H1 (cell line): ENCODE results near the gene AKR7A3. TPM values are rescaled to one million over a fixed set of nuclear protein-coding genes. Genes with fewer than 3 reads are reported as not detected.

Source experiments
- CTCF ChIA-PET: fragments of 300-600 bp; sonication (Branson Sonifier 250); formaldehyde crosslinking; loops from one replicate; lab custom pipeline; 2021; ENCODE audit not compliant: partially characterized antibody; lab: Charles Lee
- POLR2A ChIA-PET: fragments of 300-600 bp; sonication (Branson Sonifier 250); formaldehyde crosslinking; loops from one replicate; lab custom pipeline; 2021; ENCODE audit warnings: inconsistent platforms; ENCODE audit not compliant: partially characterized antibody; lab: Charles Lee
- DNase-seq, 2 experiments: peaks; one replicate each; pipeline versions ENCODE4 v3.0.0 to v3.0.0-alpha.2; 2010 to 2022; ENCODE audit warnings: low spot score in 2 of 2, low read depth in 1 of 2, mixed read lengths in 1 of 2
- FAIRE-seq: peaks from 2 replicates; lab custom pipeline; 2011; peaks lifted over from hg19 to GRCh38; lab: Jason Lieb, UNC
- H2AFZ ChIP-seq: 2 replicates; pipeline ENCODE4 v1.8.1; 2012; ENCODE audit warnings: low read length, inconsistent platforms
- H2AK5ac ChIP-seq: 2 replicates; pipeline ENCODE4 v1.6.1; 2013; ENCODE audit warnings: low read depth, low read length
- H2BK120ac ChIP-seq: replicated peaks from 2 replicates; pipeline ENCODE3; 2013; ENCODE audit warnings: low read depth, low read length, inconsistent platforms
- H2BK12ac ChIP-seq: 2 replicates; pipeline ENCODE4 v1.6.1; 2013; ENCODE audit warnings: low read depth, low read length
- H2BK15ac ChIP-seq: 2 replicates; pipeline ENCODE4 v1.6.1; 2013; ENCODE audit warnings: low read length
- H2BK20ac ChIP-seq: 2 replicates; pipeline ENCODE4 v1.6.1; 2013; ENCODE audit warnings: low read length
- H2BK5ac ChIP-seq: 2 replicates; pipeline ENCODE4 v1.6.1; 2013; ENCODE audit warnings: low read depth, low read length
- H3K14ac ChIP-seq: 2 replicates; pipeline ENCODE4 v1.6.1; 2013; ENCODE audit warnings: inconsistent platforms; ENCODE audit not compliant: insufficient read length
- H3K18ac ChIP-seq: 2 replicates; pipeline ENCODE4 v1.6.1; 2013; ENCODE audit warnings: low read length; ENCODE audit errors: extremely low read depth
- H3K23ac ChIP-seq: 2 replicates; pipeline ENCODE4 v1.6.1; 2013; ENCODE audit warnings: inconsistent platforms; ENCODE audit not compliant: insufficient read length
- H3K23me2 ChIP-seq: 2 replicates; pipeline ENCODE4 v1.6.1; 2013; ENCODE audit warnings: low read depth, low read length
- H3K27ac ChIP-seq: 2 replicates; pipeline ENCODE4 v1.6.1; 2011; ENCODE audit warnings: low read depth, low read length, inconsistent platforms
- H3K27me3 ChIP-seq, 4 experiments: replicated peaks in 1 of 4; 1 replicate in 1 of 4; 2 replicates in 3 of 4; pipeline versions ENCODE4 v1.6.1 to v1.8.1; 2011 to 2013; ENCODE audit warnings: low read length in 3 of 4, mild to moderate bottlenecking in 3 of 4, inconsistent platforms in 2 of 4, mixed read lengths in 2 of 4, moderate library complexity in 1 of 4; ENCODE audit not compliant: control insufficient read depth in 3 of 4, insufficient read depth in 3 of 4; ENCODE audit errors: extremely low read depth in 1 of 4
- H3K36me3 ChIP-seq, 4 experiments: 2 replicates each; pipeline versions ENCODE4 v1.6.1 to v1.8.1; 2011 to 2013; ENCODE audit warnings: mild to moderate bottlenecking in 4 of 4, low read length in 3 of 4, moderate library complexity in 2 of 4, control low read depth in 1 of 4, inconsistent platforms in 1 of 4; ENCODE audit not compliant: insufficient read depth in 4 of 4, control insufficient read depth in 2 of 4
- H3K4ac ChIP-seq: replicated peaks from 2 replicates; pipeline ENCODE3; 2013; ENCODE audit warnings: low read length, low read depth, mixed read lengths, inconsistent platforms; ENCODE audit not compliant: insufficient read length
- H3K4me1 ChIP-seq, 4 experiments: replicated peaks in 1 of 4; 1 replicate in 1 of 4; 2 replicates in 3 of 4; pipeline versions ENCODE4 v1.6.1 to v1.8.1; 2011 to 2013; ENCODE audit warnings: low read length in 3 of 4, inconsistent platforms in 2 of 4, mixed read lengths in 1 of 4; ENCODE audit not compliant: insufficient read depth in 4 of 4, control insufficient read depth in 3 of 4
- H3K4me2 ChIP-seq, 2 experiments: 2 replicates each; pipeline versions ENCODE4 v1.6.1 to v1.8.1; 2011 to 2013; ENCODE audit warnings: low read depth in 2 of 2, low read length in 2 of 2, control low read depth in 1 of 2, inconsistent platforms in 1 of 2, mild to moderate bottlenecking in 1 of 2; ENCODE audit not compliant: insufficient read depth in 1 of 2
- H3K4me3 ChIP-seq, 4 experiments: fragments of 200-600, 300-600 bp in 1 of 4; sonication (generic), shearing (Covaris generic), sonication (Bioruptor Twin) in 1 of 4; 2 replicates each; pipeline versions ENCODE4 v1.5.1 to v1.8.1; 2011 to 2016; ENCODE audit warnings: low read length in 4 of 4, low read depth in 3 of 4, control low read depth in 2 of 4, inconsistent platforms in 2 of 4, mild to moderate bottlenecking in 2 of 4, mixed read lengths in 1 of 4, moderate library complexity in 1 of 4; ENCODE audit not compliant: insufficient read depth in 2 of 4; ENCODE audit errors: extremely low read depth in 1 of 4
- H3K56ac ChIP-seq: replicated peaks from 2 replicates; pipeline ENCODE3; 2013; ENCODE audit warnings: low read depth, mild to moderate bottlenecking, mixed read lengths, low read length, inconsistent platforms; ENCODE audit not compliant: insufficient read length
- H3K79me1 ChIP-seq: 2 replicates; pipeline ENCODE4 v1.6.1; 2013; ENCODE audit warnings: low read depth, low read length, control low read depth
- H3K79me2 ChIP-seq, 2 experiments: 2 replicates each; pipeline versions ENCODE4 v1.6.1 to v1.8.1; 2012 to 2013; ENCODE audit warnings: low read length in 2 of 2, mild to moderate bottlenecking in 2 of 2, inconsistent platforms in 1 of 2; ENCODE audit not compliant: insufficient read depth in 2 of 2, control insufficient read depth in 1 of 2
- H3K9ac ChIP-seq, 4 experiments: replicated peaks in 1 of 4; 1 replicate in 1 of 4; 2 replicates in 3 of 4; pipeline versions ENCODE4 v1.6.1 to v1.8.1; 2011 to 2013; ENCODE audit warnings: low read depth in 3 of 4, low read length in 3 of 4, control low read depth in 2 of 4, mild to moderate bottlenecking in 2 of 4, moderate library complexity in 2 of 4, inconsistent platforms in 1 of 4; ENCODE audit errors: extremely low read depth in 1 of 4
- H3K9me3 ChIP-seq, 2 experiments: 2 replicates each; pipeline versions ENCODE4 v1.6.1 to v1.8.1; 2012 to 2013; ENCODE audit warnings: mild to moderate bottlenecking in 2 of 2, moderate library complexity in 2 of 2, control low read depth in 1 of 2, inconsistent platforms in 1 of 2, low read depth in 1 of 2, low read length in 1 of 2, mixed read lengths in 1 of 2; ENCODE audit not compliant: insufficient read depth in 2 of 2
- H4K20me1 ChIP-seq, 2 experiments: replicated peaks in 1 of 2; 2 replicates each; pipeline versions ENCODE3 to v1.8.1; 2011 to 2013; ENCODE audit warnings: inconsistent platforms in 2 of 2, low read length in 2 of 2, mild to moderate bottlenecking in 1 of 2; ENCODE audit not compliant: insufficient read depth in 2 of 2, control insufficient read depth in 1 of 2
- H4K5ac ChIP-seq: 2 replicates; pipeline ENCODE4 v1.6.1; 2013; ENCODE audit warnings: low read length, low read depth, mixed read lengths, inconsistent platforms; ENCODE audit not compliant: insufficient read length
- H4K8ac ChIP-seq: 2 replicates; pipeline ENCODE4 v1.8.0; 2013; ENCODE audit warnings: mild to moderate bottlenecking, moderate library complexity, low read length, inconsistent platforms; ENCODE audit not compliant: insufficient read depth; ENCODE audit errors: extremely low read depth
- H4K91ac ChIP-seq: replicated peaks from 2 replicates; pipeline ENCODE3; 2013; ENCODE audit warnings: low read length, mixed read lengths, inconsistent platforms; ENCODE audit not compliant: insufficient read length
- CBX5 ChIP-seq: fragments of 300-800, 300-1000 bp; sonication (generic); IDR thresholded peaks from 2 replicates; pipeline ENCODE4 v1.7.1; 2016; ENCODE audit warnings: antibody characterized with exemption, low read length, low read depth
- JUN ChIP-seq: IDR thresholded peaks from 2 replicates; pipeline ENCODE4 v1.6.1; 2011; ENCODE audit warnings: low read depth, mild to moderate bottlenecking, improper control_type of control experiment, low read length
- NRF1 ChIP-seq: IDR thresholded peaks from 2 replicates; pipeline ENCODE4 v1.6.1; 2011; ENCODE audit warnings: mild to moderate bottlenecking, low read depth, low read length, improper control_type of control experiment
- SRF ChIP-seq: IDR thresholded peaks from 2 replicates; pipeline ENCODE4 v1.6.1; 2011; ENCODE audit warnings: mild to moderate bottlenecking, low read depth, low read length, moderate library complexity
- WGBS, 2 experiments: shearing (Covaris generic) in 1 of 2; methylation state at CpG; one replicate each; pipeline versions ENCODE4 v1.1.6 to v1.1.7; 2013 to 2015; ENCODE audit warnings: low lambda C conversion rate in 2 of 2, mixed read lengths in 2 of 2, inconsistent platforms in 1 of 2, low coverage in 1 of 2, missing lambda C conversion rate in 1 of 2; ENCODE audit not compliant: insufficient replicate concordance in 2 of 2, insufficient coverage in 1 of 2, insufficient read length in 1 of 2; ENCODE audit errors: extremely low coverage in 1 of 2, missing lambda C conversion rate in 1 of 2; 5-methylcytosine and 5-hydroxymethylcytosine counted together
- polyA plus RNA-seq, 7 experiments: library from polyadenylated mRNA; depleted of rRNA in 3 of 7; stranded (reverse) in 5 of 7; unstranded in 2 of 7; fragments of >200 nt in 5 of 7; fragments of 200-250 nt in 2 of 7; gene quantifications; 1 replicate in 5 of 7; 2 replicates in 1 of 7; 4 replicates in 1 of 7; pipeline versions ENCODE4 v1.2.1 to v1.2.3, GENCODE V29; 2011 to 2013; ENCODE audit warnings: missing spikeins in 2 of 7, mixed read lengths in 2 of 7
- total RNA-seq: library from RNA; stranded (reverse); fragmentation: NEBNext Ultra II Directional; extraction: Animal tissue kit (Norgen Biotek cat#: 25700); gene quantifications from 2 replicates; pipeline ENCODE4 v1.2.1, GENCODE V29; 2021
- TF ChIP-seq, protein P1 (sequence below), 3 experiments: IDR thresholded peaks; 1 replicate in 2 of 3; 2 replicates in 1 of 3; pipeline versions ENCODE4 v1.5.1 to v1.6.1; 2011; ENCODE audit warnings: low read length in 3 of 3, mild to moderate bottlenecking in 3 of 3, inconsistent platforms in 2 of 3, low read depth in 1 of 3, moderate library complexity in 1 of 3; ENCODE audit not compliant: insufficient read depth in 1 of 3; ENCODE audit errors: control extremely low read depth in 1 of 3
- TF ChIP-seq, protein P2 (sequence below): IDR thresholded peaks from 2 replicates; pipeline ENCODE4 v1.6.1; 2012; ENCODE audit warnings: inconsistent platforms

AKR7A3 gene
- total and polyA plus RNA-seq, 2 of the 8 experiments (the other 6 are each of a cell fraction or from before 2014, with no cell fraction given) = 0.62 to 0.65 TPM

DNA sequence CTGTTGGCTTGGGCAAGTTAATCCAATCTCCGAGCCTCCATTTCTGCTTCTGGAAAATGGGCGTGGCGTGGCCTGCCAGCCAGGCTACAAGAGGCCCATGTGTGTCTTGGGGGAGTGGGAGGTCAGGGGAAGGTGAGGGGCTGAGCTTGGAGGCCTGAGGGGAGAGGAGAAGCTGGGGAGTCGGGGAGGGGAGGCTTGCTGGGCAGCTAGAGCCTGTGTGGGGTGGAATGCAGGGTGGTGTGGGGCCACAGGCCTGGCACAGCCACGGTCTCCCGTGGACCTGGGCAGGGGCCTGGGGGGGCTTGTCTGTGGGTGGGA, 38.1 kb upstream of the AKR7A3 start:
- WGBS, 2 experiments = 77% methylated on average over 4 of the region's 6 CpGs; no CpG with 5 or more reads in 1 of the 2 experiments
- no peaks in the 10 kb centered on the region for H3K79me2 ChIP-seq
- H4K20me1 ChIP-seq = peaks cover 0 to 14% of the 10 kb centered on the region in 2 experiments
- no peak overlapping the region for H2AK5ac ChIP-seq
- POLR2A ChIA-PET = interaction anchor here (0.8 to 13.3 kb wide), 3 partner anchors 9 to 11 kb away, joined by 3 to 143 read pairs (median 5); partner anchors contain the start of genes AKR7A2 and SLC66A1
- no peak for FAIRE-seq
- no peak overlapping the region for H3K27ac ChIP-seq
- no peak overlapping the region for H3K18ac ChIP-seq
- H2BK5ac ChIP-seq = no peak overlapping the region
- no peak overlapping the region for H3K9ac ChIP-seq
- H3K56ac ChIP-seq = no peak overlapping the region
- H3K23me2 ChIP-seq = no peaks in the 10 kb centered on the region
- no peak overlapping the region for H2BK15ac ChIP-seq
- H3K4me1 ChIP-seq = no peaks in the 10 kb centered on the region
- DNase-seq = no peak
- H3K14ac ChIP-seq = no peak overlapping the region
- no peaks in the 10 kb centered on the region for H3K27me3 ChIP-seq
- H3K4ac ChIP-seq = no peak overlapping the region
- H2AFZ ChIP-seq = no peak overlapping the region
- no peaks in the 10 kb centered on the region; the same call in 1 of the 2 replicates for H3K79me1 ChIP-seq
- peaks cover 5 to 16% (median 10%) of the 10 kb centered on the region in 4 experiments; a peak in 5 of 8 replicates for H3K36me3 ChIP-seq
- H3K4me2 ChIP-seq = no peak overlapping the region
- no peak overlapping the region for H4K91ac ChIP-seq
- no peak overlapping the region for H4K8ac ChIP-seq
- CTCF ChIA-PET = interaction anchor here (0.7 to 2.8 kb wide), 4 partner anchors 10 to 134 kb away, joined by 3 to 9 read pairs (median 6); no protein-coding TSS in a partner anchor
- no peak overlapping the region for H3K23ac ChIP-seq
- no peak overlapping the region for H3K4me3 ChIP-seq
- no peak overlapping the region for H2BK20ac ChIP-seq
- no peak overlapping the region for H4K5ac ChIP-seq
- no peak overlapping the region for H2BK12ac ChIP-seq
- no peak overlapping the region for H2BK120ac ChIP-seq
- no peaks in the 10 kb centered on the region for H3K9me3 ChIP-seq
- no peak for TF ChIP-seq NRF1
- no peak for TF ChIP-seq CBX5
- TF ChIP-seq, protein P1, sequence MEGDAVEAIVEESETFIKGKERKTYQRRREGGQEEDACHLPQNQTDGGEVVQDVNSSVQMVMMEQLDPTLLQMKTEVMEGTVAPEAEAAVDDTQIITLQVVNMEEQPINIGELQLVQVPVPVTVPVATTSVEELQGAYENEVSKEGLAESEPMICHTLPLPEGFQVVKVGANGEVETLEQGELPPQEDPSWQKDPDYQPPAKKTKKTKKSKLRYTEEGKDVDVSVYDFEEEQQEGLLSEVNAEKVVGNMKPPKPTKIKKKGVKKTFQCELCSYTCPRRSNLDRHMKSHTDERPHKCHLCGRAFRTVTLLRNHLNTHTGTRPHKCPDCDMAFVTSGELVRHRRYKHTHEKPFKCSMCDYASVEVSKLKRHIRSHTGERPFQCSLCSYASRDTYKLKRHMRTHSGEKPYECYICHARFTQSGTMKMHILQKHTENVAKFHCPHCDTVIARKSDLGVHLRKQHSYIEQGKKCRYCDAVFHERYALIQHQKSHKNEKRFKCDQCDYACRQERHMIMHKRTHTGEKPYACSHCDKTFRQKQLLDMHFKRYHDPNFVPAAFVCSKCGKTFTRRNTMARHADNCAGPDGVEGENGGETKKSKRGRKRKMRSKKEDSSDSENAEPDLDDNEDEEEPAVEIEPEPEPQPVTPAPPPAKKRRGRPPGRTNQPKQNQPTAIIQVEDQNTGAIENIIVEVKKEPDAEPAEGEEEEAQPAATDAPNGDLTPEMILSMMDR (IDR thresholded peaks at IDR 0.05; ENCODE audit: control extremely low read depth in 1 of 3, insufficient read depth in 1 of 3, low read depth in 1 of 3, low read length in 3 of 3) = no peak
- TF ChIP-seq JUN = no peak
- TF ChIP-seq SRF = no peak
- TF ChIP-seq, protein P2, sequence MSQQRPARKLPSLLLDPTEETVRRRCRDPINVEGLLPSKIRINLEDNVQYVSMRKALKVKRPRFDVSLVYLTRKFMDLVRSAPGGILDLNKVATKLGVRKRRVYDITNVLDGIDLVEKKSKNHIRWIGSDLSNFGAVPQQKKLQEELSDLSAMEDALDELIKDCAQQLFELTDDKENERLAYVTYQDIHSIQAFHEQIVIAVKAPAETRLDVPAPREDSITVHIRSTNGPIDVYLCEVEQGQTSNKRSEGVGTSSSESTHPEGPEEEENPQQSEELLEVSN = no peak
